ENCODE measurements around the gene MRPS25. TPM values are rescaled to one million over a fixed set of nuclear protein-coding genes. Genes with fewer than 3 reads are reported as not detected.
"Not testable (repeated sequence)": the region's sequence is repeated elsewhere in the genome, so short reads cannot be mapped to it uniquely, and the experiment has no call there.

Gene MRPS25
- polyA plus RNA-seq, 1 experiment = 22.8 TPM

DNA sequence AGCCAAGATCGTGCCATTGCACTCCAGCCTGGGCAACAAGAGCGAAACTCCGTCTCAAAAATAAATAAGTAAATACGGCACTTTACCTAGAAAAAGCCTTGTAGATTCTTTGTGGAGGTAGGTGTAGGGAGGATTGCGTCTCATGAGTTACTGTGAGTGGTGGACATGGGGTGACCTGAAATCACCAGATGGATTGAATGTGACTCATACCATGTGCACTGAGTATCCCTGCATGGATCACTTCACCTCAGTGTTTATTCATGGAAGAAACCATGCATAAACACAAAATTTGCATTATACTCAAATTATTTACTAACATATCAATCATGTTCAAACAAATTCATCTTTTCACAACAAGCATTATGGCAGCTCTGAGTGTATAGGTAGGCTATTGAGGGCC lies 55.9 kb downstream of the MRPS25 start:
- ChIA-PET POLR2A (no interaction called here), CTCF (no interaction called here)
- H3K9me3 ChIP-seq (ENCODE audit: control insufficient read depth, insufficient read depth, low read length) = no peaks in the 10 kb centered on the region; the same call in 1 of the 2 replicates
- DNase-seq (ENCODE audit: low read depth, low spot score) = no peak
- TF ChIP-seq, protein P1, sequence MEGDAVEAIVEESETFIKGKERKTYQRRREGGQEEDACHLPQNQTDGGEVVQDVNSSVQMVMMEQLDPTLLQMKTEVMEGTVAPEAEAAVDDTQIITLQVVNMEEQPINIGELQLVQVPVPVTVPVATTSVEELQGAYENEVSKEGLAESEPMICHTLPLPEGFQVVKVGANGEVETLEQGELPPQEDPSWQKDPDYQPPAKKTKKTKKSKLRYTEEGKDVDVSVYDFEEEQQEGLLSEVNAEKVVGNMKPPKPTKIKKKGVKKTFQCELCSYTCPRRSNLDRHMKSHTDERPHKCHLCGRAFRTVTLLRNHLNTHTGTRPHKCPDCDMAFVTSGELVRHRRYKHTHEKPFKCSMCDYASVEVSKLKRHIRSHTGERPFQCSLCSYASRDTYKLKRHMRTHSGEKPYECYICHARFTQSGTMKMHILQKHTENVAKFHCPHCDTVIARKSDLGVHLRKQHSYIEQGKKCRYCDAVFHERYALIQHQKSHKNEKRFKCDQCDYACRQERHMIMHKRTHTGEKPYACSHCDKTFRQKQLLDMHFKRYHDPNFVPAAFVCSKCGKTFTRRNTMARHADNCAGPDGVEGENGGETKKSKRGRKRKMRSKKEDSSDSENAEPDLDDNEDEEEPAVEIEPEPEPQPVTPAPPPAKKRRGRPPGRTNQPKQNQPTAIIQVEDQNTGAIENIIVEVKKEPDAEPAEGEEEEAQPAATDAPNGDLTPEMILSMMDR (IDR thresholded peaks at IDR 0.05; ENCODE audit: low read depth, low read length) = no peak
- no peak overlapping the region for H3K27ac ChIP-seq (ENCODE audit: low read depth, low read length)
- H3K27me3 ChIP-seq (ENCODE audit: control insufficient read depth, insufficient read depth, low read length) = no peaks in the 10 kb centered on the region
- no peak overlapping the region for H3K4me3 ChIP-seq (ENCODE audit: low read depth, low read length)

DNA sequence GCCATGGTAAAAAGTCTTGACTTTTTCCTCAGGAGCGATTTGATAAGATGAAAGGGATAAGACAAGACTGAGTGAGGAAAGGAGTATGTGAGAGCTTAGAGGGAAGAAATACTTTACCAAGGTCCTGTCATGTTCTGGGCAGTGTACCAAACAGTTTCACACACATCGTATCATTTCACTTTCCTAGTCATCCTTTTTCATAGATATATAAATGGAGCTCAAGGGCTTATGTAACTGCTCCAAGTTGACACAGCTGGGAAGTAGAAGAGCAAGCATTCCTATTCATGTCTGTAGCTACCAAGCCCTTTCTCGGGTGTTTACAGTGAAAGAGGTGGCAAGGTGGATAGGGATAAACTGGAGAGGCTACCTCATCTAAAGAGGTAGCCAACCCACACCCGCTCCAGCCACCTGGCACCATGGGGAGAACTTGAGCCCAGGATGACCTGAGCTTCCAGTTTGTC lies 57.4 kb downstream of the MRPS25 start:
- DNase-seq (ENCODE audit: low read depth, low spot score) = peak; percentile 77
- ChIA-PET CTCF (no interaction called here), POLR2A (interaction anchor here (0.6 to 1.0 kb wide), 4 partner anchors 34 to 61 kb away, joined by 3 to 6 read pairs (median 4); partner anchors contain the start of gene NR2C2)
- peak overlapping the region; percentile 78 for H3K27ac ChIP-seq (ENCODE audit: low read depth, low read length)
- H3K9me3 ChIP-seq (ENCODE audit: control insufficient read depth, insufficient read depth, low read length) = no peaks in the 10 kb centered on the region; the same call in 1 of the 2 replicates
- H3K4me3 ChIP-seq (ENCODE audit: low read depth, low read length) = no peak overlapping the region
- H3K27me3 ChIP-seq (ENCODE audit: control insufficient read depth, insufficient read depth, low read length) = no peaks in the 10 kb centered on the region
- TF ChIP-seq, protein P1 (IDR thresholded peaks at IDR 0.05; ENCODE audit: low read depth, low read length) = no peak

GRCh38 chr3:14999182-14999581 lies 65.9 kb downstream of the MRPS25 start:
- POLR2A ChIA-PET; H3K9me3 ChIP-seq (ENCODE audit: control insufficient read depth, insufficient read depth, low read length); H3K4me3 ChIP-seq (ENCODE audit: low read depth, low read length); CTCF ChIA-PET; DNase-seq (ENCODE audit: low read depth, low spot score); H3K27ac ChIP-seq (ENCODE audit: low read depth, low read length); H3K27me3 ChIP-seq (ENCODE audit: control insufficient read depth, insufficient read depth, low read length): not testable (repeated sequence)

Other genes starting within 250 kb of the MRPS25 start
- gene FGD5, start 246.4 kb downstream of the MRPS25 start, polyA plus RNA-seq (2011; rRNA removed) = not detected in 2 replicates
- 16.1 and 17.0 TPM in 2 replicates for gene NR2C2, start 117.7 kb downstream of the MRPS25 start, polyA plus RNA-seq (2011; rRNA removed)
- 13.2 and 14.3 TPM in 2 replicates for gene RBSN, start 33.8 kb upstream of the MRPS25 start, polyA plus RNA-seq (2011; rRNA removed)
- 21.8 and 29.0 TPM in 2 replicates for gene CAPN7, start 140.9 kb upstream of the MRPS25 start, polyA plus RNA-seq (2011; rRNA removed)